ENCODE results near the gene ADGRD1. TPM values are rescaled to one million over a fixed set of nuclear protein-coding genes. Genes with fewer than 3 reads are reported as not detected.

Gene ADGRD1
- polyA plus RNA-seq, 3 donors = 4.7 to 17.9 (median 4.9) TPM

GRCh38 chr12:130977743-130978095, 24.0 kb downstream of the ADGRD1 start:
- H3K4me1 ChIP-seq (ENCODE audit: control insufficient read depth in 1 of 2, insufficient read depth in 2 of 2, low read length in 2 of 2) = peaks cover 54 to 58% of the 10 kb centered on the region in 2 donors
- WGBS (ENCODE audit: insufficient coverage) = 100% methylated on average over 7 of the region's 10 CpGs
- no peak overlapping the region for H3K4me2 ChIP-seq (replicated peaks; ENCODE audit: extremely low read depth, low read length, poor library complexity, severe bottlenecking)
- peaks cover 4 to 25% of the 10 kb centered on the region in 2 donors for H3K36me3 ChIP-seq (replicated peaks in 1 of 2; ENCODE audit: control insufficient read depth in 1 of 2, insufficient read depth in 2 of 2, low read length in 2 of 2)
- no peak for DNase-seq
- peak overlapping the region in 1 of 7 donors; percentile 9 for H3K27ac Mint-ChIP-seq
- no peaks in the 10 kb centered on the region for H3K79me2 ChIP-seq (ENCODE audit: insufficient read depth, low read length)
- no peaks in the 10 kb centered on the region for H4K20me1 ChIP-seq (ENCODE audit: insufficient read depth, low read length)
- no peak overlapping the region for H3K4me3 Mint-ChIP-seq
- H3K9me3 Mint-ChIP-seq = peaks cover 2 to 7% (median 3%) of the 10 kb centered on the region in 7 donors
- H3K27ac ChIP-seq (ENCODE audit: low read depth in 1 of 2, low read length in 2 of 2) = no peak overlapping the region
- H3K27me3 Mint-ChIP-seq (ENCODE audit: low read depth in 3 of 3) = peaks cover 0 to 4% (median 0%) of the 10 kb centered on the region in 3 donors
- no peak for TF ChIP-seq CTCF (IDR thresholded peaks at IDR 0.05)
- no peaks in the 10 kb centered on the region for H3K27me3 ChIP-seq (ENCODE audit: control insufficient read depth in 2 of 2, insufficient read depth in 2 of 2, low read length in 2 of 2)
- peaks cover 65% of the 10 kb centered on the region for H3K4me1 Mint-ChIP-seq
- no peak overlapping the region for H3K9ac ChIP-seq (ENCODE audit: insufficient read depth, low read length, poor library complexity, severe bottlenecking)
- H3K4me3 ChIP-seq (replicated peaks in 1 of 3; ENCODE audit: low read depth in 2 of 3, low read length in 3 of 3) = no peak overlapping the region
- H2AFZ ChIP-seq (ENCODE audit: insufficient read depth, low read depth, low read length, poor library complexity, severe bottlenecking) = no peak overlapping the region
- peaks cover 42 to 44% of the 10 kb centered on the region in 2 donors for H3K36me3 Mint-ChIP-seq
- intact Hi-C loops (cut with micrococcal nuclease) = no loop called here
- no peaks in the 10 kb centered on the region for H3K9me3 ChIP-seq (replicated peaks in 1 of 2; ENCODE audit: control insufficient read depth in 1 of 2, insufficient read depth in 1 of 2, low read length in 2 of 2)

GRCh38 chr12:130978785-130979184, 25.1 kb downstream of the ADGRD1 start:
- Histone ChIP-seq H3K79me2 (ENCODE audit: insufficient read depth, low read length) (no peaks in the 10 kb centered on the region), H3K27me3 (ENCODE audit: control insufficient read depth in 2 of 2, insufficient read depth in 2 of 2, low read length in 2 of 2) (no peaks in the 10 kb centered on the region), H3K36me3 (replicated peaks in 1 of 2; ENCODE audit: control insufficient read depth in 1 of 2, insufficient read depth in 2 of 2, low read length in 2 of 2) (peaks cover 4 to 24% of the 10 kb centered on the region in 2 donors), H4K20me1 (ENCODE audit: insufficient read depth, low read length) (no peaks in the 10 kb centered on the region), H3K9me3 (replicated peaks in 1 of 2; ENCODE audit: control insufficient read depth in 1 of 2, insufficient read depth in 1 of 2, low read length in 2 of 2) (no peaks in the 10 kb centered on the region), H3K4me3 (replicated peaks in 1 of 3; ENCODE audit: low read depth in 2 of 3, low read length in 3 of 3) (peak overlapping the region in 1 of 3 experiments; percentile 18), H3K4me2 (replicated peaks; ENCODE audit: extremely low read depth, low read length, poor library complexity, severe bottlenecking) (peak overlapping the region; percentile 33), H3K4me1 (ENCODE audit: control insufficient read depth in 1 of 2, insufficient read depth in 2 of 2, low read length in 2 of 2) (peaks cover 54 to 58% of the 10 kb centered on the region in 2 donors), H3K9ac (ENCODE audit: insufficient read depth, low read length, poor library complexity, severe bottlenecking) (no peak overlapping the region), H2AFZ (ENCODE audit: insufficient read depth, low read depth, low read length, poor library complexity, severe bottlenecking) (peak overlapping the region; percentile 80), H3K27ac (ENCODE audit: low read depth in 1 of 2, low read length in 2 of 2) (peak overlapping the region; percentile 21 to 91)
- Mint-ChIP-seq H3K27me3 (ENCODE audit: low read depth in 3 of 3) (peaks cover 0 to 4% (median 0%) of the 10 kb centered on the region in 3 donors), H3K4me1 (peaks cover 65% of the 10 kb centered on the region), H3K9me3 (peaks cover 0 to 5% (median 0%) of the 10 kb centered on the region in 7 donors), H3K36me3 (peaks cover 31 to 34% of the 10 kb centered on the region in 2 donors), H3K27ac (peak overlapping the region in 6 of 7 donors; percentile 37 to 97 (median 91)), H3K4me3 (no peak overlapping the region)
- intact Hi-C loops (cut with micrococcal nuclease) = no loop called here
- 73% methylated on average over 8 of the region's 12 CpGs for WGBS (ENCODE audit: insufficient coverage)
- no peak for TF ChIP-seq CTCF (IDR thresholded peaks at IDR 0.05)
- DNase-seq = peak in 1 of 3 donors; percentile 11
